EL (cell line): ENCODE data around the gene STRIP1.

Experiments used
- DNase-seq: peaks from one replicate; pipeline ENCODE4 v3.0.0-alpha.2; 2016

Gene STRIP1

DNA sequence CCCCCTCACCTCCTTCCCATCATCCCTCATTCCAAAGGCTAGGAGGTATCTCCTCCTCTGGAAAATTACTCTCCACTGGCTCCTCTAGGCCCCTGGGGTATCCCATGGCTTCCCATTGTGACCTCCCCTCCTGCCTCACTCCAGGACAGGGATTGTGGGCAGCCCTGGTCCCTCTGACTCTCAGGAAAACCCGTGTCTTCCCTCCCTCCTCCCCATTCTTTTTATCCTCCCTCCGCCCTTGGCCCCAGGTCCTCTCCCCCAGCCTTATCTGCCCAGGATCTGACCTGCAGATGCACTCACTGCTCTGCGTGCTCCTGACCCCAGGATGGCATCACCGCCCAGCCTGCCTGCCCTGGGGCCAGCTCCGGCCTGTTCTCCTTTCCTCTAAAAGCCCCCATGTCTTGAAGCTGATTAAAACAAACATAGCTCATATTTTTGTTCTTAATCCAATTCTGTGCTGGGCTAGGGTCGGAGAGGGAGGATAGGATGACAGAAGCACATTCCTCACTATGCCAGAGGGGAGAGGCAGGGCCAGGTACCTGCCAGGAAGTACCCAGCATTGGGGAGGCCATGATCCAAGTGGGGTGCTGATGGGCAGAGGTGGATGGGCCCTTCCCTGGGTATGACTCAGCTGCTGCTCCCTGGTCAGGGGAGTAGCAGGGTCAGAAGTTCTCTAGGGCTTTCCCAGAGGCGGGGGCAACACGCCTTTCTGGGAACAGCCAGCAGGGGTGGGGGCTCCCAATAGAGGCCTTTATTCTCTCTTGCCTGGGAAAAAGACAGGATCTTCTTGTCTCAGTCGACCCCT is 64.0 kb downstream of the STRIP1 start:
- DNase-seq: no peak

DNA sequence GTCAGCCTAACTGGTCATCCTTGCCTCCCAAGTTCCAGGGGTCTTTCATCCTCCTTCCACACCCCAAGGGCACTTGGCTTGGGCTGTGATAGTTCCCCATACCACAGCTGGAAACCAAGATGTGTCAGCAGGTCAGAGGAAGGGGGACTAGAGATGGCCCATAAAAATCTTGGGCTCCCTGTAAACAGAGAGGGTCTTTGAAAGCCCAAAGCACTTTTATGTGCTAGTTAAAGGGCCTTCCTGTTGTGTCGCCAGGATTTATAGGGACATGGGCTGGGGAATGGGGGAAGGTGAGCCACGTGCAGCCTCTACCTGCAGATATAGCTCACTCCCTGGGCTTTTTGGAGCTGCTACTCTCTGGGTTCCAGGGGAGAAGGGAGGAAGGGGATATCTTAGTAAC is 65.9 kb downstream of the STRIP1 start:
- no peak for DNase-seq

DNA sequence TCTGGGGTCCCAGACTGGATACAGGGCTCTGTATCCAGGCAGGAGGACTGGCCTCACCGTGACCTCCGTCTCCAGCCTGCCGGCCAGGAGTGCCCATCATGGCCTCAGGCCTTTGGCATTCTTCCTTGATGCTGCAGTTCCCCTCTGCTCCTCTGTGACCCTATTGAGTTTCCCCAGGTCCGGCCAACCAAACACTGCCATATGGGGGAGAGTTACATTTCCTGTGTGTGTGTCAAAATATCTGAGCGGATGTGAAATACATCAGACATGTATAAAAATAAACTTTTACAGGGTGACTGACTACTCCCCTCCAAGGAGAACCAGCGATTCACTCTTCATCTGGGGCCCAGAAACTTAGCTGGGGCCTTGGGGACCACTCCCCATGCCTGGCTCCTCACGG is 67.7 kb downstream of the STRIP1 start:
- DNase-seq: peak; percentile 77
